CD4-positive, CD25-positive, alpha-beta regulatory T cell (primary cell): ENCODE measurements around the gene COA7. TPM values are rescaled to one million over a fixed set of nuclear protein-coding genes. Genes with fewer than 3 reads are reported as not detected.
A peak's percentile ranks its signal among the peaks of the same experiment; 100 is the strongest.
"Not testable (repeated sequence)": the region's sequence is repeated elsewhere in the genome, so short reads cannot be mapped to it uniquely, and the experiment has no call there.

Experiments
- ATAC-seq, 2 donors: fragments of 150-1000 bp; cut with Tn5 transposase; one replicate each; pipeline ENCODE4 v1.10.0; 2021; ENCODE audit warnings: low read depth in 2 of 2, moderate number of reproducible peaks in 2 of 2, moderate library complexity in 1 of 2
- DNase-seq, 3 donors: peaks; one replicate each; pipeline versions ENCODE4 v3.0.0 to v3.0.0-alpha.2; 2012 to 2022; ENCODE audit warnings: mixed read lengths in 1 of 3
- H3K27ac ChIP-seq: one replicate; pipeline ENCODE4 v1.7.0; 2013; ENCODE audit warnings: mild to moderate bottlenecking, low read length; ENCODE audit not compliant: insufficient read depth, poor library complexity, severe bottlenecking
- H3K27me3 ChIP-seq: one replicate; pipeline ENCODE4 v1.7.0; 2013; ENCODE audit warnings: low read length; ENCODE audit not compliant: control insufficient read depth, insufficient read depth
- H3K36me3 ChIP-seq: one replicate; pipeline ENCODE4 v1.7.0; 2013; ENCODE audit warnings: mild to moderate bottlenecking, low read length, moderate library complexity; ENCODE audit not compliant: control insufficient read depth, insufficient read depth
- H3K4me1 ChIP-seq: 2 replicates; pipeline ENCODE4 v1.7.0; 2013; ENCODE audit warnings: mild to moderate bottlenecking, low read length; ENCODE audit not compliant: insufficient read depth, control insufficient read depth, poor library complexity, severe bottlenecking
- H3K4me3 ChIP-seq: one replicate; pipeline ENCODE4 v1.7.0; 2013; ENCODE audit warnings: low read depth, mild to moderate bottlenecking, low read length, moderate library complexity
- H3K9me3 ChIP-seq, 2 experiments: 1 replicate in 1 of 2; 2 replicates in 1 of 2; pipeline ENCODE4 v1.7.0; 2013; ENCODE audit warnings: low read length in 2 of 2, mild to moderate bottlenecking in 1 of 2, moderate library complexity in 1 of 2; ENCODE audit not compliant: control insufficient read depth in 2 of 2
- H3K27ac Mint-ChIP-seq, 3 donors: one replicate each; pipeline ENCODE4 v1.8.0; 2020 to 2022; ENCODE audit warnings: mild to moderate bottlenecking in 3 of 3, mixed read lengths in 3 of 3, moderate library complexity in 2 of 3
- H3K27me3 Mint-ChIP-seq: one replicate; pipeline ENCODE4 v1.8.0; 2022; ENCODE audit warnings: mild to moderate bottlenecking, mixed read lengths
- H3K36me3 Mint-ChIP-seq: one replicate; pipeline ENCODE4 v1.8.0; 2020; ENCODE audit warnings: mixed read lengths
- H3K4me1 Mint-ChIP-seq, 4 donors: one replicate each; pipeline ENCODE4 v1.8.0; 2020 to 2022; ENCODE audit warnings: mixed read lengths in 4 of 4, mild to moderate bottlenecking in 1 of 4
- H3K4me3 Mint-ChIP-seq, 4 donors: one replicate each; pipeline ENCODE4 v1.8.0; 2020 to 2022; ENCODE audit warnings: mild to moderate bottlenecking in 4 of 4, mixed read lengths in 4 of 4, moderate library complexity in 3 of 4
- H3K9me3 Mint-ChIP-seq, 7 donors: one replicate each; pipeline ENCODE4 v1.8.0; 2020 to 2022; ENCODE audit warnings: mixed read lengths in 7 of 7, mild to moderate bottlenecking in 3 of 7, moderate library complexity in 2 of 7
- polyA plus RNA-seq, 4 donors: library from polyadenylated mRNA; unstranded; fragments of 300-500 nt; fragmentation: Illumina TruSeq; gene quantifications; one replicate each; pipeline ENCODE4 v1.2.3, GENCODE V29; 2021
- total RNA-seq: library from RNA; stranded (reverse); gene quantifications from one replicate; pipeline ENCODE4 v1.2.3, GENCODE V29; 2022

The COA7 gene
- total and polyA plus RNA-seq, 5 donors from 2014 or later = 2.4 to 5.4 (median 3.9) TPM

DNA sequence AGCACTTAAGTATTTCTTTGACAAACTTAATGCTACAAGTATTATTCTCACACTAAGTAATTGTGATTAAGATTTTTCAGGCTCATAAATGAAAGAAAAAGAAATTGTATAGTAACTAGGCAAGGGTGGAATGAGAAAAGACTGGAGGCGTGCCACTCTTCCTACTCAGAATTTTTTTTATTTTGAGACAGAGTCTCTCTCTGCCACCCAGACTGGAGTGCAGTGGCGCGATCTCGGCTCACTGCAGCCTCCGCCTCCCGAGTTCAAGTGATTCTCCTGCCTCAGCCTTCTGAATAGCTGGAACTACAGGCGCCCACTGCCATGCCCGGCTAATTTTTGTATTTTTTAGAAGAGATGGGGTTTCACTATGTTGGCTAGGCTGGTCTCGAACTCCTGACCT, 37.2 kb upstream of the COA7 start:
- not testable (repeated sequence) for DNase-seq, H3K9me3 ChIP-seq, H3K36me3 ChIP-seq, H3K27me3 ChIP-seq, H3K4me1 ChIP-seq, H3K4me3 ChIP-seq, H3K27me3 Mint-ChIP-seq, ATAC-seq, H3K4me3 Mint-ChIP-seq, H3K9me3 Mint-ChIP-seq, H3K27ac ChIP-seq
- peaks cover 13% of the 10 kb centered on the region for H3K36me3 Mint-ChIP-seq
- H3K4me1 Mint-ChIP-seq = peaks cover 5 to 41% (median 17%) of the 10 kb centered on the region in 4 donors
- peak overlapping the region in 1 of 3 donors; percentile 12 for H3K27ac Mint-ChIP-seq

DNA sequence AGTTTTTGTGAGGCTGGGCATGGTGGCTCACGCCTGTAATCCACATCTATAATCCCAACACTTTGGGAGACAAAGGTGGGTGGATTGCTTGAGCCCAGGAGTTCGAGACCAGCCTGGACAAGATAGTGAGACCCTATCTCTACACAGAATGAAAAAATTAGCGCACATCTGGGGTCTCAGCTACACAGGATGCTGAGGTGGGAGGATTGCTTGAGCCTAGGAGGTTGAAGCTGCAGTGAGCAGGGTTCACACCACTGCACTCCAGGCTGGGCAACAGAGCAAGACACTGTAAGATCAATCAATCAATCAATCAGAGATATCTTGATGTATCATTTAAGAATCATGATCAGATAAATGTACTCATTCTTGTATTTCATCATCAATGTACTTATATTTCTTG, 35.2 kb upstream of the COA7 start:
- H3K9me3 Mint-ChIP-seq = no peaks in the 10 kb centered on the region
- no peak overlapping the region for H3K4me3 Mint-ChIP-seq
- ATAC-seq (no peak), DNase-seq (no peak)
- Histone ChIP-seq H3K27me3 (no peaks in the 10 kb centered on the region), H3K27ac (no peak overlapping the region), H3K4me1 (peaks cover 3% of the 10 kb centered on the region), H3K9me3 (no peaks in the 10 kb centered on the region), H3K36me3 (no peaks in the 10 kb centered on the region), H3K4me3 (no peak overlapping the region)
- peak overlapping the region in 1 of 3 donors; percentile 42 for H3K27ac Mint-ChIP-seq
- H3K27me3 Mint-ChIP-seq = no peaks in the 10 kb centered on the region
- H3K4me1 Mint-ChIP-seq = peaks cover 10 to 43% (median 17%) of the 10 kb centered on the region in 4 donors
- peaks cover 4% of the 10 kb centered on the region for H3K36me3 Mint-ChIP-seq

DNA sequence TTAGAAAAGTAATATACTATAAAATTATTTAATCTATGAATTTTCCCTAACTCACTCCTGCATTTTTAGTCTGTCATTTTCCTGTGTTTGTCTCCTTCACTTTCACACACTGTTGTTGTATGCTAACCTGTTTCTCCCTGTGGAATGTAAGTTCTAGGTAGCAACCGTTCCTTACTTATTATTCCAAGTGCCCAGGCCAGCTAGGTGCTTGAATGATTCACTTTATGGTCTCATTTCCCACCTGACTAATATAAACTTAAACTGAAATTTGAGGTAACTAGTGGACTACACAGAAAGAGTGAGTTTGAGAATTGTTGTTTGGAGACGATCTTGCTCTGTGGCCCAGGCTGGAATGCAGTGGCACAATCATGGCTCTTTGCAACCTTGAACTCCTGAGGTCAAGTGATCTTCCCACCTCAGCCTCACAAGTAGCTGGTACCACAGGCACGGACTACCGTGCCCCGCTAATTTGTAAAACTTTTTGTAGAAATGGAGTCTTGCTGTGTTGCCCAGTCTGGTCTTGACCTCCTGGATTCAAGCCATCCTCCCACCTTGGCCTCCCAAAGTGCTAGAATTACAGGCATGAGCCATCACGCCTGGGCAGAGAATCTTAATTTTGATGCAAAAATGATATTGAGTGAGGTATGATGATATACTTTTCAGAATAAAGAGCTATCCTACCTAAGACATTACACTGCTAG, 30.0 kb upstream of the COA7 start:
- Mint-ChIP-seq H3K4me3 (peak overlapping the region; percentile 64 to 97 (median 96)), H3K27ac (peak overlapping the region in 1 of 3 donors; percentile 93), H3K36me3 (peaks cover under 1% of the 10 kb centered on the region), H3K9me3 (no peaks in the 10 kb centered on the region), H3K4me1 (peaks cover 12 to 55% (median 36%) of the 10 kb centered on the region in 4 donors), H3K27me3 (peaks cover 11% of the 10 kb centered on the region)
- Histone ChIP-seq H3K4me3 (peak overlapping the region; percentile 94), H3K9me3 (no peaks in the 10 kb centered on the region), H3K27me3 (peaks cover 3% of the 10 kb centered on the region), H3K4me1 (peaks cover 20% of the 10 kb centered on the region), H3K36me3 (no peaks in the 10 kb centered on the region), H3K27ac (no peak overlapping the region)
- DNase-seq (no peak), ATAC-seq (no peak)

DNA sequence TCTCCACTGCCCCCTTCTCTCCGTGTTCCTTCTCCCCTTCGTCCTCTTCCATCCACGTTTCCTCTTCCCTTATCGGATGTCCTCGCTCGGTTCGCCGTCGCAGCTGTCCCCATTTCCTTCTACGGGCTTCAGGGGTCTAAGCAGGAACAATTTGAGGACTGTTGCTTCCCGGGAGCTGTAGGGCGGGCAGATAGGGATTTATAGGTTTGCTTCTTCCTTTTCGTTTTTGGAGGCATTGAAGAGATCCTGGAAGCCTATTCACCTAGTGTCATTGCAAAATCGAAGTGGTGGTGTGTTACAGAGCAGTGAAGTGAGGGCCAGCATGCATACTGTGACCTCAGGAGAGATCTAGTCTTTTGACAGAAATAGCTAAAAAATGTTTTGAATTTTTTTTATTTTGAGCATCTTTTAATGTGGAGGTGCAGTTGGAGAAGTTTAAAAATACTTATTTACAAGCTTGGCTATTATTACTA, 29.0 kb upstream of the COA7 start:
- Mint-ChIP-seq H3K36me3 (peaks cover 4% of the 10 kb centered on the region), H3K27ac (peak overlapping the region; percentile 48 to 95 (median 93)), H3K4me1 (peaks cover 15 to 58% (median 37%) of the 10 kb centered on the region in 4 donors), H3K9me3 (no peaks in the 10 kb centered on the region), H3K27me3 (peaks cover 16% of the 10 kb centered on the region), H3K4me3 (peak overlapping the region; percentile 95 to 97 (median 96))
- Histone ChIP-seq H3K36me3 (no peaks in the 10 kb centered on the region), H3K4me1 (peaks cover 20% of the 10 kb centered on the region), H3K27me3 (peaks cover 3% of the 10 kb centered on the region), H3K4me3 (peak overlapping the region; percentile 94), H3K27ac (no peak overlapping the region), H3K9me3 (no peaks in the 10 kb centered on the region)
- no peak for ATAC-seq
- DNase-seq = peak in 1 of 3 donors; percentile 14

DNA sequence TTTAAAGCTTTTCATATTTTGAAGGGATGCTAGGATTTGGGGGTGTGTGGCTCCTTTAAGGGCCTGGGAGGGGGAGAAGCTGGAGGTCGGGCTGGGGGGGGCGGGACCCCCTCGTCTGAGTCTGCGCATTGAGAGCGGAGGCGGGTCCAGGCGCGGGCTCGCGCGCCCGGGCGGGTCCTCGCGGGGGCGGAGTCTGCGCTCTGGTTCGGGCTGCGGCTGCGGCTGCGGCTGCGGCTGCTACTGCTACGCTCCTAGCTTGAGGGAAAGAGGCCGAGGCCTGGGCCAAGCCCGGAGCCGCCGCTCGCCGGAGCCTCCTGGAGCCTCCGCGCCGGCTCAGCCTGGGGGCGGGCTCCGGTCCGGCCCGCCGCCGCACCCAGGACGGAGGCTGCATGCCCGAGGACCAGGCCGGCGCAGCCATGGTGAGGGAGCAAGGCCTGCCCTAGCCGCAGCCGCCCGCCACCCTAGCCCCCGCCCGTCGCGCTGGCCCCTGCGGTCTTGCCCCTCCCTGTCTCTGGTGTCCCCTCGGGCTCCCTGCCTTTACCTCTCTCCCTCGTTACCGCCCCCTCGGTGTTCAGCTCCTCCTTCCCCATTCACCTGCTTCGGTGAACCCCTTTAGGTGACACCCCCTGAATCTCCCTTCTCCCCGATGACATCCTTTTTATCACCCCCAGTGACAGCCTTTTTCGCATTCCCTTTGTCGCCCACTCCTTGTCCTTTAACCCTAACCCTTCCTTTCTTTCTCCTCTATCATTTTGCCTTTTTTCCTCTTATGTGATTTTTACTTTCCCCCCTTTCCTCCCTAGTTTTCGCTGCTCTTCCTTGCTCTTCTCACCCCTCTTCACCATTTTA, 28.3 kb upstream of the COA7 start, which contains the start of gene ZYG11B:
TSS of gene ZYG11B (plus strand) at position 189 of the 849 bp plus-strand sequence. CDS start at position 390, 201 bp downstream.
- Mint-ChIP-seq H3K27me3 (peaks cover 16% of the 10 kb centered on the region), H3K9me3 (no peaks in the 10 kb centered on the region), H3K4me1 (peaks cover 15 to 58% (median 35%) of the 10 kb centered on the region in 4 donors), H3K27ac (peak within 1 kb of the TSS; percentile 93 to 98 (median 95)), H3K36me3 (peaks cover 4% of the 10 kb centered on the region), H3K4me3 (peak within 1 kb of the TSS; percentile 95 to 97 (median 96))
- Histone ChIP-seq H3K27ac (peak within 1 kb of the TSS; percentile 45), H3K4me3 (peak within 1 kb of the TSS; percentile 94), H3K27me3 (peaks cover 3% of the 10 kb centered on the region), H3K36me3 (no peaks in the 10 kb centered on the region), H3K4me1 (peaks cover 20% of the 10 kb centered on the region), H3K9me3 (no peaks in the 10 kb centered on the region)
- DNase-seq (peak; percentile 84 to 89 (median 88)), ATAC-seq (peak; percentile 93 to 94)

- no peak for DNase-seq
- H3K4me1 ChIP-seq = peaks cover 20% of the 10 kb centered on the region
- Mint-ChIP-seq H3K27me3 (peaks cover 16% of the 10 kb centered on the region), H3K36me3 (peaks cover 4% of the 10 kb centered on the region), H3K4me1 (peaks cover 15 to 58% (median 35%) of the 10 kb centered on the region in 4 donors), H3K4me3 (peak overlapping the region; percentile 87 to 95 (median 90)), H3K9me3 (no peaks in the 10 kb centered on the region), H3K27ac (peak overlapping the region; percentile 79 to 98 (median 93))
- no peaks in the 10 kb centered on the region for H3K36me3 ChIP-seq
- no peaks in the 10 kb centered on the region for H3K9me3 ChIP-seq
- no peak for ATAC-seq
- H3K4me3 ChIP-seq = peak overlapping the region; percentile 91
- peak overlapping the region; percentile 45 for H3K27ac ChIP-seq
- peaks cover 3% of the 10 kb centered on the region for H3K27me3 ChIP-seq
Observed at GRCh38 chr1:52725903-52726264, 27.7 kb upstream of the COA7 start.

GRCh38 chr1:52723260-52723659, 25.1 kb upstream of the COA7 start:
- H3K27me3 ChIP-seq = peaks cover 3% of the 10 kb centered on the region
- peaks cover 16% of the 10 kb centered on the region for H3K4me1 ChIP-seq
- H3K9me3 ChIP-seq = no peaks in the 10 kb centered on the region
- H3K27me3 Mint-ChIP-seq = peaks cover 23% of the 10 kb centered on the region
- H3K36me3 Mint-ChIP-seq = peaks cover 4% of the 10 kb centered on the region
- DNase-seq = no peak
- H3K4me3 Mint-ChIP-seq = peak overlapping the region in 3 of 4 donors; percentile 32 to 86 (median 62)
- H3K4me1 Mint-ChIP-seq = peaks cover 10 to 45% (median 21%) of the 10 kb centered on the region in 4 donors
- no peak for ATAC-seq
- H3K27ac Mint-ChIP-seq = peak overlapping the region in 1 of 3 donors; percentile 87
- no peaks in the 10 kb centered on the region for H3K9me3 Mint-ChIP-seq
- no peak overlapping the region for H3K27ac ChIP-seq
- H3K4me3 ChIP-seq = no peak overlapping the region
- no peaks in the 10 kb centered on the region for H3K36me3 ChIP-seq
